Activated naive CD4-positive, alpha-beta T cell treated with anti-CD3 and anti-CD28 coated beads for 36 hours (primary cell): ENCODE results near the gene RELA. TPM values are rescaled to one million over a fixed set of nuclear protein-coding genes. Genes with fewer than 3 reads are reported as not detected.
"Not testable (repeated sequence)": the region's sequence is repeated elsewhere in the genome, so short reads cannot be mapped to it uniquely, and the experiment has no call there.

ENCODE experiments used
- CTCF ChIA-PET: fragments of 350-600 bp; sonication (Branson Sonifier 250); formaldehyde crosslinking; loops from one replicate; lab custom pipeline; 2021; ENCODE audit warnings: antibody characterized with exemption; lab: Charles Lee
- DNase-seq: peaks from one replicate; pipeline ENCODE4 v3.0.0-alpha.2; 2020
- H3K27ac Mint-ChIP-seq: one replicate; pipeline ENCODE4 v1.8.0; 2021; ENCODE audit warnings: mild to moderate bottlenecking, mixed read lengths
- H3K27me3 Mint-ChIP-seq: one replicate; pipeline ENCODE4 v1.8.0; 2021; ENCODE audit warnings: low read depth, mixed read lengths
- H3K36me3 Mint-ChIP-seq: one replicate; pipeline ENCODE4 v1.8.0; 2021; ENCODE audit warnings: low read depth, mixed read lengths
- H3K4me1 Mint-ChIP-seq: one replicate; pipeline ENCODE4 v1.8.0; 2021; ENCODE audit warnings: low read depth, mixed read lengths
- H3K4me3 Mint-ChIP-seq: one replicate; pipeline ENCODE4 v1.8.0; 2021; ENCODE audit warnings: mild to moderate bottlenecking, moderate library complexity, mixed read lengths
- H3K9me3 Mint-ChIP-seq: one replicate; pipeline ENCODE4 v1.8.0; 2021; ENCODE audit warnings: mixed read lengths
- intact Hi-C: fragments of 100-400 bp; cut with micrococcal nuclease; formaldehyde crosslinking; loops from one replicate; pipeline ENCODE4 v1.15.1; 2023
- total RNA-seq, 2 experiments: library from RNA; stranded (reverse); gene quantifications; one replicate each; pipeline ENCODE4 v1.2.3, GENCODE V29; 2021

Gene RELA
- total RNA-seq, 2 experiments from 2014 or later, result 66.9 to 68.5 TPM

DNA sequence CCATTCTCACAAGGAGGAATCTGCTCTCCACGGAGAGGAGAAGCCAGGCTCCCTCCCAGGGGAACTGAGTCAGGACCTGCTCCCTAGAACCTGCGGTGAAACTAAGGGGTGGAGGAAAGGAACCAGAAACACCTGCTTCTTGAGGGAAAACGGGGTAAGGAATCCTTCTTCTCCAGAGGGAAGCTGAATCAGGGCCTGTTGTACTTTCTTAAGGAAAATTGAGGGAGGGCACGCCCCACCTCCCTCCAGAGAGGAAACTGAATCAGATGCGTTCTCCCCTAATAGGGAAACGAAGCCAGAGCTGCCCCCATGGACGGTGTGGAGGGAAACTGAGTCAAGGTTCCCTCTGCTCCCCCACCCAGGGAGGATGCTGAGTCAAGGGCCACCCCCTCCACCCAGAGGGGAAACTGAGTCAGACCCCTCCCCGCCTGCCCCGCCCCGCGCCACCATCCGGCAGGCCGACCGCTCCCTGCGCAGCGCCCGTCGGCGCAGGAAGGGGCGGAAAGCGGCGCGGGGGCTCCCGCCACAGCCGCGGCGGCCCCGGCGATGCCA lies 393 bp downstream of the RELA start:
- H3K4me3 Mint-ChIP-seq, result peak overlapping the region; percentile 85
- peaks cover 29% of the 10 kb centered on the region for H3K36me3 Mint-ChIP-seq
- H3K4me1 Mint-ChIP-seq, result peaks cover 40% of the 10 kb centered on the region
- no peak for DNase-seq
- intact Hi-C loops, result no loop called here
- H3K9me3 Mint-ChIP-seq, result no peaks in the 10 kb centered on the region
- H3K27ac Mint-ChIP-seq, result peak overlapping the region; percentile 89
- H3K27me3 Mint-ChIP-seq, result no peaks in the 10 kb centered on the region
- CTCF ChIA-PET, result interaction anchor here (0.8 to 1.0 kb wide), 2 partner anchors 8 to 121 kb away, joined by 3 read pairs; no protein-coding TSS in a partner anchor

DNA sequence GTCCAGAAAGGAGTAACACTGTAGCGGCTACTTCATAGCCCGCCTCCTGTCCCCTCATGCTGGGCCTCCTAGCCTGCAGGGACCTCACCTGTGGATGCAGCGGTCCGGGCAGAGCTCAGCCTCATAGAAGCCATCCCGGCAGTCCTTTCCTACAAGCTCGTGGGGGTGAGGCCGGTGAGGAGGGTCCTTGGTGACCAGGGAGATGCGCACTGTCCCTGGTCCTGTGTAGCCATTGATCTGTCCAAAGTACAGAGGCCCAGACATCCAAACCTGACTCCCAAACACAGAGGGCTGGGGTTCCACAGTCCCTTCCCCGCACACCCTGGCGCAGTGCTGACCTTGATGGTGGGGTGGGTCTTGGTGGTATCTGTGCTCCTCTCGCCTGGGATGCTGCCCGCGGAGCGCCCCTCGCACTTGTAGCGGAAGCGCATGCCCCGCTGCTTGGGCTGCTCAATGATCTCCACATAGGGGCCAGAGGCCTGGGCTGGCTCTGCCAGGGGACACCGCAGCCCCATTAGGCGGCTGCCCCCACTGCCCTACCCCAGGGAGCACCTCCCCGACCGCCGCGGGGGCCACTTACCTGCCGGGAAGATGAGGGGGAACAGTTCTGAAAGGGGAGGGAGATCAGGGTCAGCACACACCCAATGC lies 993 bp downstream of the RELA start:
- no peaks in the 10 kb centered on the region for H3K27me3 Mint-ChIP-seq
- peak overlapping the region; percentile 85 for H3K4me3 Mint-ChIP-seq
- H3K27ac Mint-ChIP-seq, result peak overlapping the region; percentile 89
- no peaks in the 10 kb centered on the region for H3K9me3 Mint-ChIP-seq
- CTCF ChIA-PET, result interaction anchor here (0.7 kb wide), 1 partner anchor 37 kb away, joined by 3 read pairs; no protein-coding TSS in a partner anchor
- intact Hi-C loops, result no loop called here
- no peak for DNase-seq
- peaks cover 35% of the 10 kb centered on the region for H3K36me3 Mint-ChIP-seq
- H3K4me1 Mint-ChIP-seq, result peaks cover 45% of the 10 kb centered on the region

DNA sequence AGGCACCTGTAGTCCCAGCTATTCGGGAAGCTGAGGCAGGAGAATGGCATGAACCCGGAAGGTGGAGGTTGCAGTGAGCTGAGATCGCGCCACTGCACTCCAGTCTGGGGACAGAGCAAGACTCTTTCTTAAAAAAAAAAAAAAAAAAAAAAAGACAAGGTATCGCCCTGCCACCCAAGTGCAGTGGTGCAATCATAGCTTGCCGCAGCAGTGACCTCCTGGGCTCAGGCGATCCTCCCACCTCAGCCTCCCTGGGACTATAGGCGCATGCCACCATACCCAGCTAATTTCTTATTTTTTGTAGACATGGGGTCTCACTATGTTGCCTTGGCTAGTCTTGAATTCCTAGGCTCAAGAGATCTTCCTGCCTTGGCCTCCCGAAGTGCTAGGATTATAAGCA lies 1.8 kb downstream of the RELA start:
- H3K9me3 Mint-ChIP-seq, H3K27me3 Mint-ChIP-seq, intact Hi-C loops, DNase-seq: not testable (repeated sequence)
- H3K27ac Mint-ChIP-seq, result peak overlapping the region; percentile 89
- CTCF ChIA-PET, result interaction anchor here (0.7 to 0.9 kb wide), 2 partner anchors 22 to 36 kb away, joined by 3 read pairs; no protein-coding TSS in a partner anchor
- H3K4me1 Mint-ChIP-seq, result peaks cover 51% of the 10 kb centered on the region
- H3K36me3 Mint-ChIP-seq, result peaks cover 39% of the 10 kb centered on the region
- H3K4me3 Mint-ChIP-seq, result peak overlapping the region; percentile 85

DNA sequence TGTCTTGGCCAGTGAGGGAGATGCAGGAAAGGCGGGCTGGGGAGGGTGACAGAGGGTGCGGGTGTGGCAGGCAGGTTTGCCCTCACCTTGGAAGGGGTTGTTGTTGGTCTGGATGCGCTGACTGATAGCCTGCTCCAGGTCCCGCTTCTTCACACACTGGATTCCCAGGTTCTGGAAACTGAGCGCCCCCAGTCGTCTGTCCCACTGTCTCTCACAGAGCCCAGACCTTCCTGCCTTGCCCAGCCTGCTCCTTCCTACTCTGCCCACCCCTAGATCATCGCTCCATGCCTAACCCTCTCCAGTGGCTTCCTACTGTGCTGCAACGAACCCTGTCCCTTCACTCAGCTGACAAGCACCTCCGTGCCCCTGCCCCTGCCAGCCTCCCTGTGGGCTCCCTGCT lies 2.7 kb downstream of the RELA start:
- no peaks in the 10 kb centered on the region for H3K27me3 Mint-ChIP-seq
- H3K36me3 Mint-ChIP-seq, result peaks cover 45% of the 10 kb centered on the region
- peak overlapping the region; percentile 51 for H3K27ac Mint-ChIP-seq
- intact Hi-C loops, result no loop called here
- peaks cover 54% of the 10 kb centered on the region for H3K4me1 Mint-ChIP-seq
- H3K9me3 Mint-ChIP-seq, result no peaks in the 10 kb centered on the region
- no peak overlapping the region for H3K4me3 Mint-ChIP-seq
- no peak for DNase-seq
- CTCF ChIA-PET, result interaction anchor here (0.9 kb wide), 1 partner anchor 21 kb away, joined by 3 read pairs; no protein-coding TSS in a partner anchor

DNA sequence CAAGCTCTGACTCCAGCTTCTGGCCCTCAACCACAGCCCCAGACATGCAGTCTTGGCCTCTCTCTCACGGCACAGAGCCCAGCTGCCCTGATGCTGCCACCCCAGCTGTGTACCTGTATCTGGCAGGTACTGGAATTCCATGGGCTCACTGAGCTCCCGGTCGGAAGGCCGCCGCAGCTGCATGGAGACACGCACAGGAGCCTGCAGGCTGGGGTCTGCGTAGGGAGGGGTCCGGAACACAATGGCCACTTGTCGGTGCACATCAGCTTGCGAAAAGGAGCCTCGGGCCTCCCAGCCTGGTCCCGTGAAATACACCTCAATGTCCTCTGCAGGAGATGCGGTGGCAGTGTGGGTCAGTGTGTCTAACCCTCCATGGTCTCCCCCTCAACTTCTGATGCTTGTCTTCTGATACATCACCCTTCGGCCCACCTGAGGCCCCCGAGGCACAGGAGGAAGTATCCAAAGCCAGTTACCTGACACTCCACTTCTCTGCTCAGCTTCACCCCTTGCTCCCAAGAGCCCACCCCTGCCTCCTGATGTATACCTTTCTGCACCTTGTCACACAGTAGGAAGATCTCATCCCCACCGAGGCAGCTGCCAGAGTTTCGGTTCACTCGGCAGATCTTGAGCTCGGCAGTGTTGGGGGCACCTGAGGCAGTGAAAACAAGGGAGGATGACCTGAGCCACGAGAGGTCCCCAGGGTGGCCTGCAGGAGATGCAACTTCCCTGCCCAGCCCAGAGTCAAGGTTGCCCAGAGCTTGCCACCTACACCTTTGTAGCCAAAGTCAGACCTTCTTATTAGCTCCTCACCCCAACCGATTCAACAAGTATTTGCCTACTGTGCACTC lies 4.3 kb downstream of the RELA start:
- H3K36me3 Mint-ChIP-seq, result peaks cover 47% of the 10 kb centered on the region
- CTCF ChIA-PET, result interaction anchor here (1.0 kb wide), 1 partner anchor 118 kb away, joined by 3 read pairs; no protein-coding TSS in a partner anchor
- H3K27me3 Mint-ChIP-seq, result no peaks in the 10 kb centered on the region
- no peak for DNase-seq
- intact Hi-C loops, result no loop called here
- H3K4me1 Mint-ChIP-seq, result peaks cover 57% of the 10 kb centered on the region
- no peak overlapping the region for H3K4me3 Mint-ChIP-seq
- H3K27ac Mint-ChIP-seq, result peak overlapping the region; percentile 70
- no peaks in the 10 kb centered on the region for H3K9me3 Mint-ChIP-seq

DNA sequence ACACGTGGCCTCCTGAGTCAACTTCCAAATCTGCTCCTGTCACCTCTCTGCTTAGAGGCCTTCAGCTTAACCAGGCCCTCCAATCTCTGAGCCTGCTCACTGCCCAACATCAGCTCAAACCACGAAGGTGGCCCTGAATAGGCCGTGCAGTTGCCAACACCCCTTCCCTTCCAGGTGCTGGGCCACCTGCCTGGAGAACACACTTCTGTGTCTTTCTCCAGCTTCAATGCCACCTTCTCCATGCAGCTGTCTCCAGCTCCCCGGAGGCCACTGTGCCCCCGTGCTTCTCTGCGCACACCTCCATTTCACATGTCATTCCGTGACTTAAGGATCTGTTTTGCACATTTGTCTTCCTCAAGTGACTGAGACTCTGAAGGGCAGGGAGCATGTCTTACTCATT lies 5.3 kb downstream of the RELA start:
- CTCF ChIA-PET, result interaction anchor here (0.9 kb wide), 1 partner anchor 15 kb away, joined by 3 read pairs; no protein-coding TSS in a partner anchor
- no peak for DNase-seq
- Mint-ChIP-seq H3K36me3 (peaks cover 47% of the 10 kb centered on the region), H3K27me3 (no peaks in the 10 kb centered on the region), H3K27ac (peak overlapping the region; percentile 70), H3K9me3 (no peaks in the 10 kb centered on the region), H3K4me1 (peaks cover 64% of the 10 kb centered on the region), H3K4me3 (no peak overlapping the region)
- intact Hi-C loops, result no loop called here

DNA sequence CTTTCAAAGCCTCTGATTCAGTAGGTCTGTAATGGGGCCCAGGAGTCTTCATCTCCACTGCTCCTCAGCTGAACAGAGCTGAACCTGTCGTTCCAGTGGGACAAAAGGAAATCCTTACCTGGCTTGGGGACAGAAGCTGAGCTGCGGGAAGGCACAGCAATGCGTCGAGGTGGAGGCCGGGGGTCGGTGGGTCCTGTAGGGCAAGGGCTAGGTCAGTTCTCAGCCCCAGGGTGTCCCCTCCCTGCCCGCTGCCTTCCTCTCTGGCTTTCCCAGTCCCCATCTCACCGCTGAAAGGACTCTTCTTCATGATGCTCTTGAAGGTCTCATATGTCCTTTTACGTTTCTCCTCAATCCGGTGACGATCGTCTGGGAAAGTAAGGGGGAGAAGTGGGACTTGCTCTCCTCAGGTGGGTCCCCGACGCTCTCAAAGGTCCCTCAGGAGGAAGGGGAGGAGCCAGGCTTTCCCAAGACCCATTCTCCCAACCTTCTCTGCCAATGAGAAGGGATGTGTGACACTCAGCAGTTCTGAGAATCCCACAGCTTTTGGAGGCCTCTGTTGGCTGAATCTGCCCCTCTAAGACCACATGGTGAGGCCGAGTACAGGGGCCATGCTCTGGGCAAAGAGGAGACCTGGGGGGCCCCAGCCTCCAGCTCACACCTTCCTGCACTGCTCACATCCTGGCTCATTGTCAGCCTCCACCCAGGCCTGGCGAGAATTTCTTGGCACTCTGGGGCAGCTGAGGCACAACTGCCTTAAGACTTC lies 7.0 kb downstream of the RELA start:
- H3K9me3 Mint-ChIP-seq, result no peaks in the 10 kb centered on the region
- H3K4me3 Mint-ChIP-seq, result no peak overlapping the region
- CTCF ChIA-PET, result no interaction called here
- no peaks in the 10 kb centered on the region for H3K27me3 Mint-ChIP-seq
- H3K4me1 Mint-ChIP-seq, result peaks cover 64% of the 10 kb centered on the region
- DNase-seq, result no peak
- peaks cover 40% of the 10 kb centered on the region for H3K36me3 Mint-ChIP-seq
- H3K27ac Mint-ChIP-seq, result peak overlapping the region; percentile 65
- intact Hi-C loops, result no loop called here

DNA sequence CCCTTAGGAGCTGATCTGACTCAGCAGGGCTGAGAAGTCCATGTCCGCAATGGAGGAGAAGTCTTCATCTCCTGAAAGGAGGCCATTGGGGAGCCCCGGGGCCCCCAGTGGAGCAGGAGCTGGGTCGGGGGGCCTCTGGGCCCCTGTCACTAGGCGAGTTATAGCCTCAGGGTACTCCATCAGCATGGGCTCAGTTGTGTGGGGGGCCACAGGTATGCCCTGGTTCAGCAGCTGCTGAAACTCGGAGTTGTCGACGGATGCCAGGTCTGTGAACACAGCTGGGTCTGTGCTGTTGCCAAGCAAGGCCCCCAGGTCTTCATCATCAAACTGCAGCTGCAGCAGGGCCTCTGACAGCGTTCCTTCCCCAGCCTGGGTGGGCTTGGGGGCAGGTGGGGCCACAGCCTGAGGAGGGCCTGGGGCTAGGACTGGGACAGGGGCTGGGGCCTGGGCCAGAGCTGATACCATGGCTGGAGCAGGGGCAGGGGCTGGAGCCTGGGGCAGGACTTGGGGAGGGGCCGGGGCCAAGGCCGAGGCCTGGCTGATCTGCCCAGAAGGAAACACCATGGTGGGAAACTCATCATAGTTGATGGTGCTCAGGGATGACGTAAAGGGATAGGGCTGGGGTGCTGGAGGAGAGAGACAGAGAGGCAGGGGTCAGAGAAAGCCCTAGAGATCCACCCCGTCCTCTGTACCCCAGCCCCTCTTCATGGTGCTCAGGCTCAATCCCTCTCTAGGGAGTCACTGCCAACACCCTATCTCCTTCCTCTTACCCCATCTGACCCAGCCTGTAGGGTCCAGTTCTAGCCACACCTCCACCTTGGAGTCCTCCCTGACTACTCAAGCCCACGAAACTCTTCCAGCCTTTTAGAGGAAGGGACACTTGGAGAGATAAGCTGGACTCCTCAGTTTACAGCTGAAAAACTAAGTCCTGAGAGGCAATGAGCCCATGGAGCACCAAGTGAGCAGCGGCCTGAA lies 8.1 kb downstream of the RELA start:
- Mint-ChIP-seq H3K4me1 (peaks cover 54% of the 10 kb centered on the region), H3K27ac (peak overlapping the region; percentile 51), H3K27me3 (no peaks in the 10 kb centered on the region), H3K9me3 (no peaks in the 10 kb centered on the region), H3K36me3 (peaks cover 34% of the 10 kb centered on the region), H3K4me3 (no peak overlapping the region)
- intact Hi-C loops, result loop anchor here (5.0 kb wide), 1 partner anchor 272 kb away; the partner anchor contains the start of gene SLC25A45
- no peak for DNase-seq
- CTCF ChIA-PET, result no interaction called here

DNA sequence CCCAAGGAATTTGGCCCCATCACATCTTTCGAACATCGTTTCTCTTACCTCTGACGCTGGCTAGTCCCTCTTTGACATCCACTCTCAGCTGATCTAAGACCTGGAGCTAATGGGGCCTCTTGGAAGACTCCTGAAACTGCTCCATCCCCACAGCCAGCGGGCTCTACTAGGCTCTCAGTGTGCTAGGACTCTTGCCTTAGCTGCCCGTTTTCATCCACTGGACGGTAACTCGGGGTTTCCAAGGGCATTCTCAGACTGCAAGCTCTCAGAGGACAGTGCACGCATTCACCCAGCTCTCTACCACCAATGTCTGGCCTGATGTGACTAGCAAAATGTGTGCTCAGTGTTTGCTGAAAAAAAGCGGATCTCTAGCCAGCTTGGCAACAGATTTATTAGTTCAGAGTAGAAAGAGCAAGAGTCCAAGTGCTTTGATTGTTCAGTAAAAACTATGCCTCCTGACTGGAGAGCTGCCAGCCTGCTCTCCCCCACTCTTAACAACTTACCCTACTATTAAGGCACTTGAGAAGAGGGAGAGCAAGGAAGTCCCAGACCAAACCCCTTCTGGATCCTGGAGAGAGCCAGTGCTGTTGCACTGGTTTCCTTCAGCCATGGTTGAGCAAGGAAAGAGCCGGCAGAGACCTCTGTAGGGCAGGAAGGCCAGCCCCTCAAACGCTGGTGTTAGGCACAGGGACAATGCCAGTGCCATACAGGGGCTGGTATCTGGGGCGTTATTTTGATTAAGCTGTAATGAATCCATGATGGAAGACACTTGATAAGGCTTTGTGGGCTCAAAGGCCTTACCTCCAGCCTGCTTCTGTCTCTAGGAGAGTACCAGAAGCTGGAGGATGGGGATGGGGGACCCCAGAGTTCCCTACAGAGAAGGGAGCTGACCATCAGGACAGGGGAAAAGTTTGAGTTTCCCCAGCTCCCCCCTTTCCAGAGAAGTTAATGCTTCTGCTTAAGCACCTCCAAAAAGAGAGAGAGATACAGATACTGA lies 9.2 kb downstream of the RELA start:
- H3K27ac Mint-ChIP-seq, result peak overlapping the region; percentile 94
- no peaks in the 10 kb centered on the region for H3K9me3 Mint-ChIP-seq
- H3K27me3 Mint-ChIP-seq, result no peaks in the 10 kb centered on the region
- H3K4me1 Mint-ChIP-seq, result peaks cover 46% of the 10 kb centered on the region
- peaks cover 27% of the 10 kb centered on the region for H3K36me3 Mint-ChIP-seq
- CTCF ChIA-PET, result interaction anchor here (0.7 kb wide), 1 partner anchor 30 kb away, joined by 3 read pairs; no protein-coding TSS in a partner anchor
- intact Hi-C loops, result loop anchor here (2.0 to 5.0 kb wide), 3 partner anchors 15 to 271 kb away; partner anchors contain the start of genes SIPA1 and SLC25A45
- no peak for DNase-seq
- peak overlapping the region; percentile 80 for H3K4me3 Mint-ChIP-seq
